Astrocyte (in vitro differentiated cells and primary cell): ENCODE results near the gene GAB2. TPM values are rescaled to one million over a fixed set of nuclear protein-coding genes. Genes with fewer than 3 reads are reported as not detected.

Experiments
- DNase-seq: peaks from one replicate; pipeline ENCODE4 v3.0.0-alpha.2; 2010; ENCODE audit warnings: low read depth
- FAIRE-seq: peaks from 2 replicates; lab custom pipeline; 2011; peaks lifted over from hg19 to GRCh38; lab: Jason Lieb, UNC
- H2AFZ ChIP-seq: 2 replicates; pipeline ENCODE4 v1.6.0; 2012; ENCODE audit warnings: low read depth, low read length, inconsistent platforms
- H3K27ac ChIP-seq: 2 replicates; pipeline ENCODE4 v1.5.1; 2011; ENCODE audit warnings: low read depth, low read length, inconsistent platforms
- H3K27me3 ChIP-seq: 2 replicates; pipeline ENCODE4 v1.6.0; 2011; ENCODE audit warnings: low read length, inconsistent platforms; ENCODE audit not compliant: insufficient read depth
- H3K36me3 ChIP-seq: 2 replicates; pipeline ENCODE4 v1.5.1; 2011; ENCODE audit warnings: low read length, inconsistent platforms; ENCODE audit not compliant: insufficient read depth
- H3K4me1 ChIP-seq: 2 replicates; pipeline ENCODE4 v1.5.1; 2011; ENCODE audit warnings: low read length, inconsistent platforms; ENCODE audit not compliant: insufficient read depth
- H3K4me2 ChIP-seq: 2 replicates; pipeline ENCODE4 v1.6.0; 2012; ENCODE audit warnings: low read length, inconsistent platforms
- H3K4me3 ChIP-seq: 2 replicates; pipeline ENCODE4 v1.5.1; 2011; ENCODE audit warnings: low read depth, mild to moderate bottlenecking, low read length, inconsistent platforms; ENCODE audit not compliant: insufficient read depth
- H3K79me2 ChIP-seq: 2 replicates; pipeline ENCODE4 v1.6.0; 2012; ENCODE audit warnings: mild to moderate bottlenecking, low read length, inconsistent platforms; ENCODE audit not compliant: insufficient read depth
- H3K9ac ChIP-seq: 2 replicates; pipeline ENCODE4 v1.6.0; 2012; ENCODE audit warnings: mild to moderate bottlenecking, low read length, inconsistent platforms
- H3K9me3 ChIP-seq: 2 replicates; pipeline ENCODE4 v1.5.1; 2012; ENCODE audit warnings: low read depth, mild to moderate bottlenecking, low read length, inconsistent platforms; ENCODE audit not compliant: insufficient read depth
- H4K20me1 ChIP-seq: 2 replicates; pipeline ENCODE4 v1.6.0; 2012; ENCODE audit warnings: low read length, inconsistent platforms; ENCODE audit not compliant: insufficient read depth
- H3K27ac Mint-ChIP-seq: one replicate; pipeline ENCODE4 v1.8.0; 2021; ENCODE audit warnings: mild to moderate bottlenecking, mixed read lengths; ENCODE audit not compliant: unreplicated experiment
- H3K27me3 Mint-ChIP-seq: one replicate; pipeline ENCODE4 v1.8.0; 2021; ENCODE audit warnings: low read depth, mixed read lengths; ENCODE audit not compliant: unreplicated experiment
- H3K36me3 Mint-ChIP-seq: one replicate; pipeline ENCODE4 v1.8.0; 2021; ENCODE audit warnings: low read depth, mixed read lengths; ENCODE audit not compliant: unreplicated experiment
- H3K4me1 Mint-ChIP-seq: one replicate; pipeline ENCODE4 v1.8.0; 2021; ENCODE audit warnings: low read depth, mixed read lengths; ENCODE audit not compliant: unreplicated experiment
- H3K4me3 Mint-ChIP-seq: one replicate; pipeline ENCODE4 v1.8.0; 2021; ENCODE audit warnings: mild to moderate bottlenecking, moderate library complexity, mixed read lengths; ENCODE audit not compliant: unreplicated experiment
- H3K9me3 Mint-ChIP-seq: one replicate; pipeline ENCODE4 v1.8.0; 2021; ENCODE audit warnings: mild to moderate bottlenecking, mixed read lengths; ENCODE audit not compliant: unreplicated experiment
- CTCF ChIP-seq: IDR thresholded peaks from 2 replicates; pipeline ENCODE4 v1.5.1; 2011; ENCODE audit warnings: low read depth, mild to moderate bottlenecking, inconsistent platforms, low read length, moderate library complexity; ENCODE audit not compliant: insufficient read depth
- EZH2 ChIP-seq: IDR thresholded peaks from 2 replicates; pipeline ENCODE4 v1.6.1; 2012; ENCODE audit warnings: mild to moderate bottlenecking, low read length, inconsistent platforms; ENCODE audit not compliant: insufficient read depth
- total RNA-seq: library from RNA; stranded (reverse); gene quantifications from 2 replicates; pipeline ENCODE4 v1.2.1, GENCODE V29; 2021

The GAB2 gene
- total RNA-seq, 1 donor from 2014 or later: 18.2 TPM

GRCh38 chr11:78390809-78391208 is 26.8 kb downstream of the GAB2 start:
- Mint-ChIP-seq H3K36me3 (peaks cover 2% of the 10 kb centered on the region), H3K4me1 (peaks cover 5% of the 10 kb centered on the region), H3K4me3 (no peak overlapping the region), H3K27ac (no peak overlapping the region), H3K9me3 (peaks cover 5% of the 10 kb centered on the region), H3K27me3 (no peaks in the 10 kb centered on the region)
- Histone ChIP-seq H3K27me3 (no peaks in the 10 kb centered on the region), H3K9ac (no peak overlapping the region), H3K79me2 (no peaks in the 10 kb centered on the region), H2AFZ (no peak overlapping the region), H3K4me3 (no peak overlapping the region), H3K9me3 (no peaks in the 10 kb centered on the region), H4K20me1 (peaks cover 8% of the 10 kb centered on the region), H3K4me2 (no peak overlapping the region), H3K36me3 (no peaks in the 10 kb centered on the region), H3K4me1 (no peaks in the 10 kb centered on the region), H3K27ac (no peak overlapping the region)
- TF ChIP-seq CTCF (no peak), EZH2 (no peak)
- DNase-seq (no peak), FAIRE-seq (no peak)

GRCh38 chr11:78386215-78386941 is 31.2 kb downstream of the GAB2 start:
- Mint-ChIP-seq H3K9me3 (peaks cover 19% of the 10 kb centered on the region), H3K27ac (no peak overlapping the region), H3K27me3 (no peaks in the 10 kb centered on the region), H3K4me1 (no peaks in the 10 kb centered on the region), H3K36me3 (peaks cover 13% of the 10 kb centered on the region), H3K4me3 (no peak overlapping the region)
- no peaks in the 10 kb centered on the region for H4K20me1 ChIP-seq
- H3K27ac ChIP-seq: no peak overlapping the region
- DNase-seq: no peak
- no peaks in the 10 kb centered on the region for H3K79me2 ChIP-seq
- no peak for FAIRE-seq
- no peak overlapping the region for H3K4me3 ChIP-seq
- no peak overlapping the region for H2AFZ ChIP-seq
- no peak overlapping the region for H3K4me2 ChIP-seq
- H3K27me3 ChIP-seq: no peaks in the 10 kb centered on the region
- no peaks in the 10 kb centered on the region for H3K36me3 ChIP-seq
- TF ChIP-seq EZH2 (no peak), CTCF (no peak)
- peaks cover 5% of the 10 kb centered on the region for H3K9me3 ChIP-seq
- no peaks in the 10 kb centered on the region for H3K4me1 ChIP-seq
- no peak overlapping the region for H3K9ac ChIP-seq

- H3K79me2 ChIP-seq: no peaks in the 10 kb centered on the region
- H3K36me3 ChIP-seq: no peaks in the 10 kb centered on the region
- no peak overlapping the region for H3K4me3 ChIP-seq
- Mint-ChIP-seq H3K36me3 (peaks cover 13% of the 10 kb centered on the region), H3K27me3 (no peaks in the 10 kb centered on the region), H3K4me3 (no peak overlapping the region), H3K27ac (no peak overlapping the region), H3K4me1 (peaks cover 8% of the 10 kb centered on the region), H3K9me3 (peaks cover 19% of the 10 kb centered on the region)
- no peak overlapping the region for H2AFZ ChIP-seq
- no peaks in the 10 kb centered on the region for H3K4me1 ChIP-seq
- TF ChIP-seq CTCF (no peak), EZH2 (no peak)
- FAIRE-seq: no peak
- no peaks in the 10 kb centered on the region for H3K27me3 ChIP-seq
- no peak overlapping the region for H3K27ac ChIP-seq
- H3K4me2 ChIP-seq: no peak overlapping the region
- DNase-seq: no peak
- H3K9ac ChIP-seq: no peak overlapping the region
- peaks cover 5% of the 10 kb centered on the region for H3K9me3 ChIP-seq
- H4K20me1 ChIP-seq: no peaks in the 10 kb centered on the region
Observed at GRCh38 chr11:78385205-78385604, 32.4 kb downstream of the GAB2 start.
